Embryonic facial prominence (tissue), 1 donor: Measurements from ENCODE around the gene DDX28.
"Not testable (repeated sequence)": the region's sequence is repeated elsewhere in the genome, so short reads cannot be mapped to it uniquely, and the experiment has no call there.

Experiments
- DNase-seq: peaks from one replicate; pipeline ENCODE4 v3.0.0-alpha.2; 2016; ENCODE audit errors: extremely low spot score

Gene DDX28

DNA sequence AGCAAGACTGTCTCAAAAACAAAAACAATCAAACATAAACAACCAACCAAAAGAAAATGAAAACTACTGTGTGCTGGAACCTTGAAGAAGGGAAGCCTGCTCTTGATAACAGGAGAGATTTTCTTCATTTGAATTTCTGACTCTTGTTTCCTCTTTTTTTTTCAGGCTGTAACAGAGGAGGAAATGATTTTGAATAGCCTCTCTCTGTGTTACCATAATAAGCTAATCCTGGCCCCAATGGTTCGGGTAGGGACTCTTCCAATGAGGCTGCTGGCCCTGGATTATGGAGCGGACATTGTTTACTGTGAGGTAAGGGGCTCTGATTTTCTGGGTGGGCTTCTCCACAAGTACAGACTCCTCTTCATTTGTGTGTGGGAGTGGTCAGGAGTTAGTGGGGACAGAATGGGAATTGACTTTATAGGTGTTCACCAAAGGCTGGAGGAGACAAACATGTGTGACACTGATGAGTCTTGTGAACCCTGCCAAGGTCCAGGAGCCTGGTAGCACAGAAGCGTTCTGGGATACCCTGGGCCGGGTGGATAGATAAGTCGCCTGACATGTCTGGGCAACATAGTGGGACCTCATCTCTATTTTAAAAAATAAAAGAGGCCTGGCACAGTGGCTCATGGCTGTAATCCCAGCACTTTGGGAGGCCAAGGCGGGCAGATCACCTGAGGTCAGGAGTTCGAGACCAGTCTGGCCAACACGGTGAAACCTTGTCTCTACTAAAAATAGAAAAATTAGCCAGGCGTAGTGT, 15.0 kb upstream of the DDX28 start:
- no peak for DNase-seq

DNA sequence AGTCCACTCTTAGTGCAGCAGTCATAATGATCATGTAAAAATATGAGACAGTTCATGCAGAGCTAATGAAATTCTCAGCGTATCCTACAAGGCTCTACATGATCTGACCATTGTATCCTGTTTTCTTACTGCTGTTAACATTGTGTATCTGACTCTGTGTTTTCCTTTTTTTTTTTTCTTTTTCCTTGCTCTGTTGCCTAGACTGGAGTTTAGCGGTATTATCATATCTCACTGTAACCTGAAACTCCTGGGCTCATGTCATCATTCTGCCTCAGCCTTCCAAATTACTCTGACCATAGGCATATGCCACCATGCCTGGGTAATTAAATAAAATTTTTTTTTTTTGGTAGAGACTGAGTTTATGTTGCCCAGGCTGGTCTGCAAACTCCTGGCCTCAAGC, 12.2 kb upstream of the DDX28 start:
- DNase-seq = no peak

DNA sequence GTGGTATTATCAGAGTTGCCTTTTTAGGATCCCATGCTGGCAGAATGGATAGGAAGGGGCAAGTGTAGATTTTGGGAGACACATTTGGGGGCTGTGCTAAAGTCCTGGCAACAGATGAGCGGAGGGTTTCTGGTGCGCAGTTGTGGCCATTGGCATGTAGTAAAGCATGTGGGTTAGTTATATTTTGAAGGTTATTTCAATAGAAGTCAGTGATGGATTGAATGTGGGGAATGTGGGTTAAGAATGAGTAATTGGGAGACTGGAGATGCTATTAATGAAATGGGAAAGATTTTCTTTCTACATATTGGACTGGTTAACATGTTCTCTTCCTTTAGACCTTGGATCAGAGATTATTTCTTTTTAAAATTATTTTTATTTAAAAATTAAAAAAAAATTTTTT, 10.1 kb upstream of the DDX28 start:
- DNase-seq = no peak

DNA sequence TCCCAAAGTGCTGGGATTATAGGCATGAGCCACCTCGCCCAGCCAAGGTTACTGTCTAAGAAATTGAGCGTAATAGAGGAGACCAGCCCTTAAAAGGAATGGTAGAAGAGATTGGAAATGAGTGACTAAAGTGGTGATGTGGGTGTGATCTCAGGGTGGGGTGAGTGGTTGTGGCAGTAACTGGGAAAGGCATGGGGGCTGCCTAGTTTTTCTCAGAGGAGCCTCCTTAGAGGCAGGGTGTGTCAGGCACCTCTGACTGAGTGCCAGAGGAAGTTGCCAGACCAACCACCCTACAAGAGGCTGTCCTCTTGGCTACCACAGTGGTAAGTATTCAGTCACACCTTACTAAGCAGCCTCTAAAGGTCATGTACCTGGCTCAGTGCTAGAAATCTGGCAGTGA, 8.9 kb upstream of the DDX28 start:
- no peak for DNase-seq

DNA sequence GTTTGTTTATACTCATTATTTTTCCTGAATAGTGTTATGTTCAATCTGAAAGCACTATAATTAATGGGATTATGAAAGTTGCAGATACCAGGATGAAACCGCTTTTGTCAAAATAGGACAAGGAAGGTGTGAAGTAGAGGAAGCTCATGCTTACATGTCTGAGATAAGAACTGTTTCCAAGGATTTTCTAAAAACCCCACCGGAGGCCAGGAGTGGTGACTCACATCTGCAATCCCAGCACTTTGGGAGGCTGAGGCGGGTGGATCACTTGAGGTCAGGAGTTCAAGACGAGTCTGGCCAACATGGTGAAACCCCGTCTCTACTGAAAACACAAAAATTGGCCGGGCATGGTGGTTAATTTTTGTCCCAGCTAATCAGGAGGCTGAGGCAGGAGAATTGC, 7.1 kb upstream of the DDX28 start:
- DNase-seq = not testable (repeated sequence)

DNA sequence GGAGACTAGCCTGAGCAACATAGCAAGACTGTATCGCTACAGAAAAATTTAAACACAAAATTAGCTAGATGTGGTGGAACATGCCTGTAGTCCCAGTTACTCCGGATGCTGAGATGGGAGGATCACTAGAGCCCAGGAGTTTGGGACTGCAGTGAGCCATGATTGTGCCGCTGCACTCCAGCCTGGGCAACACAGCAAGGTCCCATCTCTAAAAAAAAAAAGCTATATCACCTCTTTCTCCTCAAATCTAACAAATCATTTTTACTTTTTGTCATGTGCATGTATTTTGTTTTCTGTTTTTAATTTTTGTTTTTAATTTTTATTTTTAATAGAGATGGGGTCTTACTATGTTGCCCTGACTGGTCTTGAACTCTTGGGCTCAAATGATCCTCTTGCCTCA, 6.0 kb upstream of the DDX28 start:
- no peak for DNase-seq

DNA sequence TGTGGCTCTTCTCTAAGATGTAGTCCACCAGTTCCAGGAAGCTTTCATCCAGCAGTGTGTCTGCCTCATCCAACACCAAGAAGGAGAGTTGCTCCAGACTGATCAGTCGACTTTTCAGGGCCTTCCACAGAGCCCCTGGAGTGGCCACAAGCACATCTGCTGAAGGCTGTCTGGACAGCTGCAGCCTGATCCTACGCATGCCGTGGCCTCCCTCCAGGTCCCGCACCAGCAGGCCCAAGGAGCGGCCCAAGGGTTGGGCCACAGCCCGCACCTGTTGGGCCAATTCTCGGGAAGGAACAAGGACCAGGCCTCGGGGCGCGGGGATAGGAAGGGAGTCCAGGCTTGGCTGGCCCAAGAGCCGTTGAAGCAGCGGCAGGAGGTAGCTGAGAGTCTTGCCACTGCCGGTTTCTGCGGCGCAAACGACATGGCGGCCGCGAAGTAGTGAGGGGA, 729 bp downstream of the DDX28 start:
- DNase-seq = no peak

DNA sequence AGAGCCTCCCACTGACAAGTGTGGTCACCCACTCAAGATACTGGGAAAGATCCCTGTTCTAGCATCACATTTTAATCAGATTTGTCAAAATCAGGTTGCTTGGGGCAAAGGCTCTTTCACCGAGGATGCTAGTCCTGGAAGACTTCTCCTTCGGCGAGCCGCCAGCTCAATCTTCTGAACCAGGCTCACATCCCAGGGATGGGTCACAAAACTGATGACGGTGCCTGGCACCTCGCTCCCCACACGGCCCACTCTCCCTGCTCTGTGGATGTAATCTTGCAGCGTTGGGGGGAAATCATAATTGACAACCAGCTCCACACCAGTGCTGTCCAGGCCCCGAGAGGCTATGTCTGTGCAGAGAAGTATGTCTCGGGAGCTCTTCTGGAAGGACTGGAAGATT, 1.5 kb downstream of the DDX28 start:
- DNase-seq = no peak

DNA sequence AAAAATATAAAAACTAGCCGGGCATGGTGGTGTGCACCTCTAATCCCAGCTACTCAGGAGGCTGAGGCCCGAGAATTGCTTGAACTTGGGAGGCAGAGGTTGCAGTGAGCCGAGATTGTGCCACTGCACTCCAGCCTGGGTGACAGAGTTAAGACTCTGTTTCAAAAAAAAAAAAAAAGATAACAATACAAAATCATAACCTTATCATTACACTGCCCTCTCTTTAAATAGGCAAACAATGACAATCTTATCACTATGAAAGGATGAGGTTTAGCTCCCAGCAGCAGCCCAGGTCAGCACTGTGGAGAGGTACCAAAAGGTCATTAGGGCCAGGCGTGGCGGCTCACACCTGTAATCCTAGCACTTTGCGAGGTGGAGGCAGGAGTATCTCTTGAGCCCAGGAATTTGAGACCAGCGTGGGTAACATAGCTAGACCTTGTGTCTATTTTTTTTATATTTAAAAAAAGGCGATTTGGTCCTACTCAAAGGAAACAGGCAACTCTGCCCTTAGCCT, 3.8 kb downstream of the DDX28 start:
- no peak for DNase-seq

DNA sequence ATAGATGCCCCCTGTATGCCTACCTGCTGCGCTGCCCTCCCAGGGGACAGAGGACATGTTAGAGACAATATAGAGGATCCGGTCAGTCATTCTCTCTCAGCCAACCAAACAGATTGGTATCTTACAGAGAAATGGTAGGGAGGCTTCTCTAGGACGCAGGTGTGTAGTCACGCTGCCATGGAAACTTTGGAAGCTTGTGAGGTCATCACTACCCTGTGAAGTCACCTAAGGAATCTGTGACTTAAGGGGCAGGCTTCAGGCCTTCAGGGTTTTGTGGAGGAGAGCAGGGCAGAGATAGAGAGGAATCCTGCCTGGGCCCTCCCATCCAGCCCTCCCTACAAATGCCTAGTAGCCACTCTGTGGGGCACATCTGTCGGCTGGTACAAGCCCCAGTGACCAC, 7.4 kb downstream of the DDX28 start, which contains the start of gene DPEP2NB:
DPEP2NB (minus strand) TSS at position 231 of the 400 bp plus-strand sequence; CDS start at position 90, 141 bp downstream.
- DNase-seq = no peak

DNA sequence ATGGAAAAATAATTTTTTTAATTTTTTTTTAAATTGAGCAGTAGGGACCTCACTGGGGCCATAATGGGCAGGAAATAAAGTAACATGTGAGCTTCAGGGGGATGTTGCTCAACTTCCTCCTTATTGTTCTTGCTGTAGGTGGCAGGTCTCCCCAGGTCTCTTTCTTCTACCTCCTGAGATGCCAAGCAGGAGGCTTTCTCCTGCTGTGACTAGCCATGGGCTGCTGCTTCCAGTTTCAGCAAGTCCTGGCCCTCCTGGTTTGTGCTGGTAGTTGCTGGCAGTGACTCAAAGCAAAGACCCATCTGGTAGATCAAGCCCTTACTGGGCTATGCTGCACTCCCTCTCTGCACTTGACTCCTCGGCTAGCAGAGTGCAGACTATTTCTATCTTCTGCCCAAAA, 9.6 kb downstream of the DDX28 start:
- DNase-seq = no peak

DNA sequence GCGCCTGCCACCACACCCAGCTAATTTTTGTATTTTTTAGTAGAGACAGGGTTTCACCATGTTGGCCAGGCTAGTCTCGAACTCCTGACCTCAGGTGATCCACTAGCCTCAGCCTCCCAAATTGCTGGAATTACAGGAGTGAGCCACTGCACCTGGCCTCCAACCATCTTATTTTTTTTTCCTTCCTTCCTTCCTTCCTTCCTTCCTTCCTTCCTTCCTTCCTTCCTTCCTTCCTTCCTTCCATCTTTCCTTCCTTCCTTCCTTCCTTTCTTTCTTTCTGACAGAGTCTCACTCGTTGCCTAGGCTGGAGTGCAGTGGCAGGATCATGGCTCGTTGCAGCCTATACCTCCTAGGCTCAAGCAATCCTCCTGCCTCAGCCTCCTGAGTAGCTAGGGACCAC, 13.2 kb downstream of the DDX28 start:
- not testable (repeated sequence) for DNase-seq

DNA sequence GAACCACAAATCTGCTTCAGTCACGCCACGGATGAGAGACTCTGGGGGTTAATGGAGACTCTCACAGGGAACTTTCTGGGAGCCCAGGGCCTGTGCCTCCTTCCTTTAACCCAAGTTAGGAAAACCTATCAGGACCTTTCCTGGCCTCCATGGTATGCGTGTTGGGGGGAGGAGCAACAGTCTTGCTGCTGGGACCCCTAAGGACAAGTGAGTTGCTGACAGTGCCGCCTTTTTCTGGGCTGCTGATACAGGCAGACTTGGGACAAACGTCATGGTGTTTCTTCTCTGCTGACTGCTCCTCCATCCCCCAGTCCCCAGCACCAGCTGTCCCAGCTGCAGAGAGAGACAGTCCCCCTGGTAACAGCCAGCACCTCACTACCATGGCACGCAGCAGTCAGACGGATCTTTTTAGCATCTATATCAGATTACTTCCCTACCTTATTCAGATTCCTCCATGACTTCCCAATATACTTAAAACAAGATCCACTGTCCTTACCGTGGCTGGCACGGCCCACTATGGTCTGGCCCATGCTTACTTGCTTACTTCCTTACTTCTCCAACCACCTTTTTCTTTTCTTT, 13.8 kb downstream of the DDX28 start:
- DNase-seq = no peak

DNA sequence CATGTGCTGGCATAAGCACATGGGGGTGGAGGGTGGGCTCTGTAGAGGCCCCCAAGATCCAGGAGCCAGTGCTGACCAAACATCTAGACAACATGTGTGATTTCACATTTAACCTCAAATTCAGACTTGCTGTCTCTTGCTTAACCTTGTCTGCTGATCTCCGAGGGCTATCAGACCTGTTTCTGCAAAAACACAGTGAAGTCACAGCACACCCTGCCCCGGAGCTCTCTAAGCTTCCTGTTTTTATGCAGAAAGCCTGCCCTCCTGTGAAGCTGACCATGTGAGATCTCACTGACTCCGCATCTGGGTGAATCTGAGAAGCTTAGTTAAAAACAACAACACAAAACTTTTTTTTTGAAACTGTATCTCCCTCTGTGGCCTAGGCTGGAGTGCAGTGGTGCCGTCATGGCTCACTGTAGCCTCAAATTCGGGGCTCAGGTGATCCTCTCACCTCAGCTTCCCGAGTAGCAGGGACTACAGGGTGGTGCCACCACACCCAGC, 17.2 kb downstream of the DDX28 start:
- no peak for DNase-seq

DNA sequence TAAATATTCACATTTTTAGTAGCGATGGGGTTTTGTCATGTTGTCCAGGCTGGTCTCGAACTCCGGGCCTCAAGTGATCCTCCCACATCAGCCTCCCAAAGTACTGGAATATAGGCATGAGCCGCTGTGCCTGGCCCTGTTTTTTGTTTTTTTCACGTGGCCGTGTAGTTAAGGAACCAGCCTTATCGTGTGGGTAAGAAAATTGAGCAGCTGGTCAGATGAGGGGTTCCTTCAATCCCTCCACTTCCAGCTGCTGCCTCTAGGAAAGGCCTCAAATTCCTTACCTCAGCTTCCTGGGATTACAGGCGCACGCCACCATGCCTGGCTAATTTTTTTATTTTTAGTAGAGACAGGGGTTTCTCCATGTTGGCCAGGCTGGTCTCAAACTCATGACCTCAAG, 17.8 kb downstream of the DDX28 start:
- DNase-seq = no peak

DNA sequence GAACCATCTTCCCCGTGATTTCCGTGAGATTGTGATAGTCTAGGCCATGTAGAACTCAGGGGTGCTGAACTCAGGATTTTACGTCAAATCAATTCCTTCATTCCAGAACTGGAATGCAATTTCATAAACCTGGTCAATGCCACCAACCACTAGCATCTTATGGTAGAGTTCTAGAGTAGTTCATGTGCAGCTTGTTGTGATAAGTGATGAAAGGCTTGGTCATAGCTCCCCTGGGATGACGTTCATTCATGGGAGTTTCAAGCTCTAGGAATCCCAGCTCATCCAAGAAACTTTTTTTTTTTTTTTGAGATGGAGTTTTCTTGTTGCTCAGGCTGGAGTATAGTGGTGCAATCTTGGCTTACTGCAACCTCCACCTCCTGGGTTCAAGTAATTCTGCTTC, 20.0 kb downstream of the DDX28 start:
- no peak for DNase-seq

DNA sequence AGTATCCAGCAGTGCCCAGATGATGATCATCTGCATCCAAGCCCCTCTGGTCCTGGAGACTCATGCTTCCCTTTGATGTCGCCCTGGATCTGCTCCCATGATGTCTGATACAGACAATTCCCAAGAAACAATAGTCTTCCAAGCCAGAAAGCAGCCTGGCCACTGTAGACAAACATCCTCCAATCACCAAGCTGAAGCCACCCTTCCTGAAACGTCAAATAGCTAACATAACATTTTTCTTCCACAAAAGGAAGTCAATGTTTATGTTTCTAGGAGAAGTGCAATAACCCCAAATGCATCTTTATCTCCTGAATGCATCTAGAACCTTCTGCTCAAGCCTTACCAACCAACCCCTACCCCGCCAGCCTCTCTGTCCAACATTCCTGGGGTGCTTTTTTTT, 22.6 kb downstream of the DDX28 start:
- no peak for DNase-seq

DNA sequence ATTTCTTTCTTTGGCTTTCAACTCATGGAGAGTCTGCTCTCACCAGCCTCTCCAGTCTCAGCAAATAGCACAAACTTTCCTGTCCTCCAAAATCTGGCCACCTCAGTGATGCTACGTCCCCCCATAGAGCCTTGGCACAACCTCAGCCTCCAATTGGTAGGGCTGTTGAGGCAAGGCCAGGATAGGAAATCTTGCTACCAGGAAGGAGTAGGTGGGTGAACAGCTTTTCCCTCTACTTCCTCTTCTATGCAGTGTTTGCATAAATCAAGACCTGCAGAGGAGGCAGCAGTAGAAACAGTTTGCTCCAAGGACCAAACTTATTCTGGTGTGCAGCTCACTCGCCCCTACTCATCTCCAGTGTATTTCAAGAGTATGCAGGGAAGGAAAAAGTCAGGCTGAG, 23.0 kb downstream of the DDX28 start:
- DNase-seq = no peak

DNA sequence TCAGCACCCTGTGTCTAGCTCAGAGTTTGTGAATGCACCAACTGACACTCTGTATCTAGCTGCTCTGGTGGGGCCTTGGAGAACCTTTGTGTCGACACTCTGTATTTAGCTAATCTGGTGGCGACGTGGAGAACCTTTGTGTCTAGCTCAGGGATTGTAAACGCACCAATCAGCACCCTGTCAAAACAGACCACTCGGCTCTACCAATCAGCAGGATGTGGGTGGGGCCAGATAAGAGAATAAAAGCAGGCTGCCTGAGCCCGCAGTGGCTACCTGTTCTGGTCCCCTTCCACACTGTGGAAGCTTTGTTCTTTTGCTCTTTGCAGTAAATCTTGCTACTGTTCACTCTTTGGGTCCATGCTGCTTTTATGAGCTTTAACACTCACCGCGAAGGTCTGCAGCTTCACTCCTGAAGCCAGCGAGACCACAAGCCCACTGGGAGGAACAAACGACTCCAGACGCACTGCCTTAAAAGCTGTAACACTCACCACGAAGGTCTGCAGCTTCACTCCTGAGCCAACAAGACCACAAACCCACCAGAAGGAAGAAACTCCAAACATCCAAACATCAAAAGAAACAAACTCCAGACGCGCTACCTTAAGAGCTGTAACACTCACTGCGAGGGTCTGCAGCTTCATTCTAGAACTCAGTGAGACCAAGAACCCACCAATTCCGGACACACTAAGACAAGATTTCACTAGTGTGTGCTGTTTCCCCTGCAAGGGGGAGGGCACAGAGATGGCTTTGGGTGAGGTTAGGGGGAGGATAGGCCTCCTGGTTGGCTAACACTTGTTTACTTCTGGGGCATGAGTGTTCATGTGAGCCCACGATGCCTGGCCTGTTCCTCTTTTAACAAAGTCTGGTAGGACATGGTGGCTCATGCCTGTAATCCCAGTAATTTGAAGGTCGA, 24.0 kb downstream of the DDX28 start, which contains the start of gene DPEP2:
DPEP2 (minus strand) TSS at position 706 of the 910 bp plus-strand sequence. CDS start 6,272 bp downstream, outside the sequence.
- not testable (repeated sequence) for DNase-seq

DNA sequence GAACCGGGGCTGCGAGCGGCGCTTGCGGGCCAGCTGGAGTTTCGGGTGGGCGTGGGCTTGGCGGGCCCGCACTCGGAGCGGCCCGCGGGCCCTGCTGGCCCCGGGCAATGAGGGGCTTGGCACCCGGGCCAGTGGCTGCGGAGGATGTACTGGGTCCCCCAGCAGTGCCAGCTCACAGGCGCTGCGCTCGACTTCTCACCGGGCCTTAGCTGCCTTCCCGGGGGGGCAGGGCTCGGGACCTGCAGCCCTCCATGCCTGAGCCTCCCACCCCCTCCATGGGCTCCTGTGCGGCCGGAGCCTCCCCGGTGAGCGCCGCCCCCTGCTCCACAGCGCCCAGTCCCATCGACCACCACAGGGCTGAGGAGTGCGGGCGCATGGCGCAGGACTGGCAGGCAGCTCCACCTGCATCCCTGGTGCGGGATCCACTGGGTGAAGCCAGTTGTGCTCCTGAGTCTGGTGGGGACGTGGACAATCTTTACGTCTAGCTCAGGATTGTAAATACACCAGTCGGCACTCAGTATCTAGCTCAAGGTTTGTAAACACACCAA, 24.7 kb downstream of the DDX28 start:
- DNase-seq = not testable (repeated sequence)

DNA sequence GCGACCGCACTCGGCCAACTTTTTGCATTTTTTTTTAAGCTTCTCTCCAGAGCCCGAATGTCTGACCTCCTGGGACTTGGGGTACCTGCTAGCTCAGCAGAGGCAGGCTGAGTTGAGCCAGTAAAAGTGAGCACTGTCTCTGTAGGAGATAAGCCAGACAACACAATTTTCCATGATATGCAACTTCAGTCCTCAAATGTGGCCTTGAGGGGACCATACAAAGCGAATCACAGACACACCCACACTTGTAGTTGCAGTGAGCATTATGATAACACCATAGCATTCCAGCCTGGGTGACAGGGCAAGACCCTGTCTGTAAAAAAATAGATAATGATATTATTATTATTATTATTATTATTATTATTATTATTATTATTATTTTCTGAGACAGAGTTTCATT, 26.4 kb downstream of the DDX28 start:
- DNase-seq = no peak

DNA sequence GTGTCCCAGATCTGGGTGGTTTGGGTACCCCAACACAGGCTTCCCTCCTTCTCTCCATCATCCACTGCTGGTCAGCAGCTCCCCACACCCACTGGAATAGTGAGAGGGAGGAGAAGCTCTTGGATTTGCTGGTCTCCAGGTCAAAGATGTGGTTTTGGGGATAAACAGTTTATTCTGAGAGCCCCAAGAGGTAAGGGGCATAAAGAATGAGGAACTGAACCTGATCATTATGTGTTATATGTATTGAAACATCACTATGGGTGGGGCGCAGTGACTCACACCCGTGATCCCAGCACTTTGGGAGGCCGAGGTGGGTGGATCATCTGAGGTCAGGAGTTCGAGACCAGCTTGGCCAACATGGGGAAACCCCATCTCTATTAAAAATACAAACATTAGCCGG, 27.6 kb downstream of the DDX28 start:
- DNase-seq = no peak
